ENCODE measurements around the gene PDGFRB. TPM values are rescaled to one million over a fixed set of nuclear protein-coding genes. Genes with fewer than 3 reads are reported as not detected.
A peak's percentile ranks its signal among the peaks of the same experiment; 100 is the strongest.

PDGFRB gene
- total RNA-seq, 1 donor from 2014 or later: 89.3 TPM

- Histone ChIP-seq H3K4me1 (peaks cover 21% of the 10 kb centered on the region), H3K4me3 (no peak overlapping the region), H3K9me3 (no peaks in the 10 kb centered on the region), H3K27me3 (ENCODE audit: low read depth) (no peaks in the 10 kb centered on the region), H3K27ac (no peak overlapping the region), H3K36me3 (peaks cover 8% of the 10 kb centered on the region)
- TF ChIP-seq, protein P1, sequence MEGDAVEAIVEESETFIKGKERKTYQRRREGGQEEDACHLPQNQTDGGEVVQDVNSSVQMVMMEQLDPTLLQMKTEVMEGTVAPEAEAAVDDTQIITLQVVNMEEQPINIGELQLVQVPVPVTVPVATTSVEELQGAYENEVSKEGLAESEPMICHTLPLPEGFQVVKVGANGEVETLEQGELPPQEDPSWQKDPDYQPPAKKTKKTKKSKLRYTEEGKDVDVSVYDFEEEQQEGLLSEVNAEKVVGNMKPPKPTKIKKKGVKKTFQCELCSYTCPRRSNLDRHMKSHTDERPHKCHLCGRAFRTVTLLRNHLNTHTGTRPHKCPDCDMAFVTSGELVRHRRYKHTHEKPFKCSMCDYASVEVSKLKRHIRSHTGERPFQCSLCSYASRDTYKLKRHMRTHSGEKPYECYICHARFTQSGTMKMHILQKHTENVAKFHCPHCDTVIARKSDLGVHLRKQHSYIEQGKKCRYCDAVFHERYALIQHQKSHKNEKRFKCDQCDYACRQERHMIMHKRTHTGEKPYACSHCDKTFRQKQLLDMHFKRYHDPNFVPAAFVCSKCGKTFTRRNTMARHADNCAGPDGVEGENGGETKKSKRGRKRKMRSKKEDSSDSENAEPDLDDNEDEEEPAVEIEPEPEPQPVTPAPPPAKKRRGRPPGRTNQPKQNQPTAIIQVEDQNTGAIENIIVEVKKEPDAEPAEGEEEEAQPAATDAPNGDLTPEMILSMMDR (IDR thresholded peaks at IDR 0.05): no peak
- no peak for DNase-seq
- no peak for ATAC-seq
- intact Hi-C loops (cut with DNase I): no loop called here
Observed at GRCh38 chr5:150111122-150111521, 44.5 kb downstream of the PDGFRB start.

- peaks cover 25% of the 10 kb centered on the region for H3K4me1 ChIP-seq
- no peak overlapping the region for H3K27ac ChIP-seq
- ATAC-seq (no peak), DNase-seq (no peak)
- H3K27me3 ChIP-seq (ENCODE audit: low read depth): no peaks in the 10 kb centered on the region
- no peaks in the 10 kb centered on the region for H3K36me3 ChIP-seq
- intact Hi-C loops (cut with DNase I): no loop called here
- no peak overlapping the region for H3K4me3 ChIP-seq
- TF ChIP-seq, protein P1 (IDR thresholded peaks at IDR 0.05): no peak
- no peaks in the 10 kb centered on the region for H3K9me3 ChIP-seq
Observed at GRCh38 chr5:150109921-150110320, 45.7 kb downstream of the PDGFRB start.

- Histone ChIP-seq H3K4me1 (peaks cover 25% of the 10 kb centered on the region), H3K27me3 (ENCODE audit: low read depth) (no peaks in the 10 kb centered on the region), H3K27ac (no peak overlapping the region), H3K4me3 (no peak overlapping the region), H3K36me3 (no peaks in the 10 kb centered on the region), H3K9me3 (no peaks in the 10 kb centered on the region)
- intact Hi-C loops (cut with DNase I): no loop called here
- DNase-seq: no peak
- TF ChIP-seq, protein P1 (IDR thresholded peaks at IDR 0.05): no peak
- no peak for ATAC-seq
Observed at GRCh38 chr5:150108711-150109514, 46.7 kb downstream of the PDGFRB start.

- no peak overlapping the region for H3K27ac ChIP-seq
- H3K4me1 ChIP-seq: peaks cover 23% of the 10 kb centered on the region
- ATAC-seq: peak in 1 of 2 donors; percentile 14
- DNase-seq: no peak
- H3K36me3 ChIP-seq: no peaks in the 10 kb centered on the region
- no peak overlapping the region for H3K4me3 ChIP-seq
- no peaks in the 10 kb centered on the region for H3K27me3 ChIP-seq (ENCODE audit: low read depth)
- intact Hi-C loops (cut with DNase I): no loop called here
- TF ChIP-seq, protein P1 (IDR thresholded peaks at IDR 0.05): no peak
- H3K9me3 ChIP-seq: no peaks in the 10 kb centered on the region
Observed at GRCh38 chr5:150107909-150108447, 47.7 kb downstream of the PDGFRB start.

- intact Hi-C loops (cut with DNase I): no loop called here
- Histone ChIP-seq H3K36me3 (no peaks in the 10 kb centered on the region), H3K4me3 (no peak overlapping the region), H3K27ac (no peak overlapping the region), H3K9me3 (no peaks in the 10 kb centered on the region), H3K27me3 (ENCODE audit: low read depth) (no peaks in the 10 kb centered on the region), H3K4me1 (peaks cover 14% of the 10 kb centered on the region)
- TF ChIP-seq, protein P1 (IDR thresholded peaks at IDR 0.05): no peak
- DNase-seq: no peak
- peak in 1 of 2 donors; percentile 38 for ATAC-seq
Observed at GRCh38 chr5:150106674-150107426, 48.8 kb downstream of the PDGFRB start.
